ENCODE data around the gene EGF.

- TF ChIP-seq CTCF (conservative IDR thresholded peaks at IDR 0.05), result no peak
- no peak for TF ChIP-seq ZFX (IDR thresholded peaks at IDR 0.05)
Measured at GRCh38 chr4:109872065-109872464, 40.6 kb upstream of the EGF start.

Data from C4-2B (cell line).